Stimulated activated CD4-positive, alpha-beta T cell treated with anti-CD3 and anti-CD28 coated beads, TNF-alpha, amount 100 ng/mL, for 48 hours (primary cell): ENCODE measurements around the gene TAF6L.
"Not testable (repeated sequence)": the region's sequence is repeated elsewhere in the genome, so short reads cannot be mapped to it uniquely, and the experiment has no call there.

Experiments
- DNase-seq, 3 donors: peaks; one replicate each; pipeline ENCODE4 v3.0.0-alpha.2; 2020; ENCODE audit warnings: low read depth in 3 of 3

Gene TAF6L

GRCh38 chr11:62771144-62772021, at the start of gene TAF6L:
Gene TAF6L (plus strand): TSS chr11:62771396. CDS start chr11:62775784, 4,388 bp downstream.
- peak; percentile 93 to 96 (median 95) for DNase-seq

GRCh38 chr11:62721994-62722393, 49.2 kb upstream of the TAF6L start:
- DNase-seq: no peak

DNA sequence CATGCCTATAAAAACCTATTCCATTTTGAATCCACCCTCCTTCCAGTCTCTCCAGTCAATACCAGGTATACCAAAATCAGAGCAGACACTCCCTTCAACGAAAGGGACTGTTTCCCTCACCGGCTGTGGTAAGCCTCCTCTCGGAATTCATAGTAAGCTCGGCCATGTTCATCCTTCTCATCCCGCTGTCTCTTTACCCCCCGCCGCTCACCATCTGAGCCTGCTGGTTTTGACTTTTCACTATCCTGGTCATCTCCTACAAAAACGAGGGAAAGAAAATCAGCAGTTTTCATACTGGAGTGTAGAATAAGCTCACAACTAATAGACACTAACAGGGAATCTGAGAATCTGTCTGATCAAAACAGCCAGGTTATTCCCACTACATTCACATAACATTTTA, 47.0 kb upstream of the TAF6L start:
- DNase-seq: no peak

DNA sequence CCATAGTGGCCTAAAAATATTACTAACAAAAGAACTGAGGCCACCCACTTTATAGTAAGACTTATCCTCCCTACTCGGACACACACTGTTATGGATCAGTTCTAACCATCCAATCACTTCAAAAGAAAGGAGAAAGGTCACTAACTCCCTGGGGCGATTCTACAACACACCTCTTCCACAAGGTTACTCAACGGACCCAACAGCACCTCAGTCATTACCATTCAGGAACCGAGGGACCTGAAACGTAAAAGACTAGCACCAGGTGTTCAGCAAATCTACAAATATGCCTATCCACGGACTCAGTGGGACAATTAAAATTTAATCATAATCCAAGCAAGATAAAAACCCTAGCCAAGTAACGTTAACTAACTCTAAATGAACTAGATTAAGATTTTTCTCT, 45.5 kb upstream of the TAF6L start:
- no peak for DNase-seq

DNA sequence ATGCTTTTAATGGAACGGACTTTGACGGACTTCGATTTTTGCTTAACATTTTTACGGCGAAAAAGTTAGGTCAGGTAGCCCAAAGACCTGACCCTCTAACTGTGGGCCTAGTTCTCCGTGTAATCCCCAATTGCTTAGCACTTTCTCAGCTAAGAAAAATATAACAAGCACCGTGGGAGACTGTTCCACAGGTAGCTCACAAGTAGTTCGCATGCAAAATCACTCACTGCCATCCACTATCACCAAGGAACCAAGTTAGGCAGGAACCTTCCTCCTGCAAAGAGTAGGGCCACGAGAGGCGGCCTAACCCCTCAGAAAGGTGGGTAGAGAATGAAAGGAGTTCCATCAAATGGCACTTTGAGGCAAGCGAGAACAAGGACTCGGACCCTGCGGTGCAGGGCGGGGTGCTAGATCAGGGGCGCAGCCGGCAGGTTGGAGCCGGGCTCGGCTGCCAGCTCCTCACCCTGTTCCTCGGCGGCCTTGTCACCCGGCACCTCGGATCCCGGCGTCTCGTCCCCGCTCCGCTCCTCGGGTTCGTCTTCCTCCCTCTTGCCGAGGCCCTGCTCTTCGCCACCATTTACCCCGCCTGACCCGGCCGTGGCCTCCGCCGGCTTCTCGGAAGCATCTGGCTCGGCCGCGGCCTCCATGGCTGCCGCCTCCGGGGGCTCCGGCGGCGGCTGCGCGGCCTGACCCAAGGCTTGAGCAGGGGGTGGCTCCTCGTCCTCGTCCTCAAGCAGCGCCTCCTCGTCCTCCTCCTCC, 44.9 kb upstream of the TAF6L start:
- no peak for DNase-seq

- peak in 1 of 3 donors; percentile 17 for DNase-seq
Observed at GRCh38 chr11:62726915-62727164, 44.4 kb upstream of the TAF6L start.

GRCh38 chr11:62727165-62727871, 43.9 kb upstream of the TAF6L start, which contains the start of gene HNRNPUL2:
Gene HNRNPUL2 (minus strand): TSS chr11:62727457. CDS start chr11:62727156, 301 bp downstream.
- peak; percentile 95 to 99 (median 95) for DNase-seq

DNA sequence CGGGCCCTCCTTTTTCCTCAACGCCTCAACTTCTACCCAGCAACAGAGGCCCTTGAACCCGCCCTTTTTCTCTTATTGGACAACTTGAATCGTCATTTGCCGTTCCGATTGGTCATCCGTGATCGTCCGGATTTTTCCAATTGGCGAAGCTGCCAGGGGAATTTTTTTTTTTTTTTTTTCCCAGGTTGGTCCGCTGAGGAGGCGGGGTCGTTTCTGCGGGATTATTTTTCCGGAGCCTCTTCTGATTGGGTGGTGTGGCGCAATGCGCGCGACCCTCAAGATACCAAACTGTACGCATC, 43.4 kb upstream of the TAF6L start:
- peak; percentile 61 to 75 (median 74) for DNase-seq

- peak; percentile 65 to 90 (median 74) for DNase-seq
Observed at GRCh38 chr11:62728171-62728988, 42.8 kb upstream of the TAF6L start, which contains the start of gene TTC9C. Gene TTC9C (plus strand): TSS chr11:62728486. CDS start chr11:62728849, 363 bp downstream.

GRCh38 chr11:62730076-62730475, 41.1 kb upstream of the TAF6L start:
- not testable (repeated sequence) for DNase-seq

- DNase-seq: no peak
Observed at GRCh38 chr11:62732830-62733229, 38.4 kb upstream of the TAF6L start.

DNA sequence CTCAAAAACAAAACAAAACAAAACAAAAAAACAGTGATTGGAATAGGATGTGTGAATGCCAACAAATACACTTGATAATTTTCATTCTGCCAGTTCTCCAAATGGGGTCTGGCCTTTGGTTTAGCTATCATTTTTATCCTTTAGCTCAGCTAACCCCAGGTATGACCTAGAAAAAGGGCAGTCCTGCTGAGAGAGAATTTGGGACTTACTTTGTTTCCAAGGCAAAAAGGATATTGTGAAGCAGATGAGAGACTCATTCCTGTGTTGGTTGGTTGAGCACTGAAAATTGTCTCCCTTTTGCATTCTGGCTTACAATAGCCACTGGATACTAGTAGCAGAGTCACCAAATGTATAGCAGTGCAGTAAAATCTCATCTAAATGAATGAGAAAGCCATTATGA, 34.0 kb upstream of the TAF6L start:
- no peak for DNase-seq

- DNase-seq: no peak
Observed at GRCh38 chr11:62747475-62748160, 23.6 kb upstream of the TAF6L start.

GRCh38 chr11:62749931-62750330, 21.3 kb upstream of the TAF6L start:
- DNase-seq: not testable (repeated sequence)

DNA sequence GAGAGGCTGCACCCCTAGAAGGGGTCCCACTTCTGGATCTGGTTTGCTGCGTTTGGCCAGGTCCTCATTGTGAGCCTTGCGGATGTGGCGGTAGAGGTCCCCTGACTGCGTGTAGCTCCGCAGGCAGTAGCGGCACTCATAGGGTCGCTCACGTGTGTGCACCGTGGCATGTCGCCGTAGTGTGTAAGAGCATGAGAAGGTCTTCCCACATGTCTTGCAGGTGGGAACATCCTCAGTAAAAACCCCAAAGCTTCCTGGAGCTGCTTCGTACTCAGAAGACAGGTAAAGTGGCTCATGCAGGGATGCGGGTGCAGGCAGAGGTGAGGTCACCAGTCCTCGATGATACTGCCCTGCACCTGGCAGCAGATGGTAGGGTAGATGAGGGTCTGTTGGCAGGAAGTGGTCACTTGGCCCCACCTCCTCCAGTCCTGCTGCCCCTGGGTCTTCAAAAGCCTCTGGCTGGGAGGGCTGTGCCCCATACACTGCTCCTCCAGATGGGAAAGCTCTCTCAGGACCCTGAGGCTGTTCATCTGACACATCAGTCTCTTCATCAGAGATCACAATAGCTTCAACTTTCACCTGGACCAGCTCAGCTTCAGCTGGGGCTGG, 18.9 kb upstream of the TAF6L start:
- DNase-seq: no peak

GRCh38 chr11:62752994-62753735, 18.0 kb upstream of the TAF6L start:
- no peak for DNase-seq

GRCh38 chr11:62753736-62754603, 17.2 kb upstream of the TAF6L start, which contains the start of gene ZBTB3:
Gene ZBTB3 (minus strand): TSS chr11:62754160. CDS start chr11:62753664, 496 bp downstream.
- peak; percentile 93 to 99 (median 96) for DNase-seq

DNA sequence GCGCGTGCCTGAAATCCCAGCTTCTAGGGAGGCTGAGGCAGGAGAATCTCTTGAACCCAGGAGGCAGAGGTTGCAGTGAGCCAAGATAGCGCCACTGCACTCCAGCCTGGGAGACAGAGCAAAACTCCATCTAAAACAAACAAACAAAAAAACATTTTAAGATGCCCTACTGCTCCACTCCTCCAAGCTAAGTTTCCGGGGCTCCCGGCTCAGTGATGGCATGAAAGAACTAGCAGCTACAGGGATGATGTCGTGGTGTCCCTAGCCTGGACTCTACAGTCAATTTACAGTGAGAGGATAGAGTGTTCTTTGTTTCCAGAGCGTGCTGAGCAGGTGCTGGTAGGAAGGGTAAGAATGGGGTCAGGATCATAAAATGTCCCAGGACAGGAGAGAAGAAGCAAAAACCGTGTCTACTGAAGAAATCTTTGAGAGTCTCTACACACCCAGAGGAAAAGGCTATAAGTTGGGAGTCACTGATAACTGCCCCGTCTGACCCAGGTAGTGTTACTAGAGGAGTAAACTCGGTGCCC, 16.0 kb upstream of the TAF6L start:
- no peak for DNase-seq
